ENCODE measurements around the gene STX16.

Gene STX16

GRCh38 chr20:58712151-58712791, 61.2 kb downstream of the STX16 start:
- peak in 1 of 2 donors; percentile 7 for DNase-seq (ENCODE audit: low spot score in 2 of 2)
- H3K9me3 Mint-ChIP-seq = no peaks in the 10 kb centered on the region
- H3K4me3 Mint-ChIP-seq = no peak overlapping the region
- no peak for ATAC-seq (ENCODE audit: low read depth)
- H3K36me3 Mint-ChIP-seq = no peaks in the 10 kb centered on the region
- peaks cover 3% of the 10 kb centered on the region for H3K4me1 Mint-ChIP-seq
- H3K27me3 Mint-ChIP-seq = no peaks in the 10 kb centered on the region
- H3K27ac Mint-ChIP-seq = no peak overlapping the region

GRCh38 chr20:58712806-58713731, 62.0 kb downstream of the STX16 start:
- Mint-ChIP-seq H3K4me1 (peaks cover 4% of the 10 kb centered on the region), H3K36me3 (no peaks in the 10 kb centered on the region), H3K27ac (no peak overlapping the region), H3K4me3 (no peak overlapping the region), H3K9me3 (no peaks in the 10 kb centered on the region), H3K27me3 (no peaks in the 10 kb centered on the region)
- DNase-seq (ENCODE audit: low spot score in 2 of 2) (peak in 1 of 2 donors; percentile 6), ATAC-seq (ENCODE audit: low read depth) (no peak)

GRCh38 chr20:58713801-58714339, 62.8 kb downstream of the STX16 start:
- Mint-ChIP-seq H3K27ac (no peak overlapping the region), H3K4me1 (peaks cover 4% of the 10 kb centered on the region), H3K36me3 (no peaks in the 10 kb centered on the region), H3K4me3 (no peak overlapping the region), H3K9me3 (no peaks in the 10 kb centered on the region), H3K27me3 (no peaks in the 10 kb centered on the region)
- ATAC-seq (ENCODE audit: low read depth) = no peak
- DNase-seq (ENCODE audit: low spot score in 2 of 2) = peak in 1 of 2 donors; percentile 8

- Mint-ChIP-seq H3K27ac (no peak overlapping the region), H3K9me3 (no peaks in the 10 kb centered on the region), H3K4me3 (no peak overlapping the region), H3K36me3 (no peaks in the 10 kb centered on the region), H3K27me3 (no peaks in the 10 kb centered on the region), H3K4me1 (peaks cover 4% of the 10 kb centered on the region)
- ATAC-seq (ENCODE audit: low read depth) (no peak), DNase-seq (ENCODE audit: low spot score in 2 of 2) (peak in 1 of 2 donors; percentile 3)
Observed at GRCh38 chr20:58714340-58714922, 63.3 kb downstream of the STX16 start.

GRCh38 chr20:58714923-58715351, 63.9 kb downstream of the STX16 start:
- H3K4me3 Mint-ChIP-seq = no peak overlapping the region
- DNase-seq (ENCODE audit: low spot score in 2 of 2) = peak in 1 of 2 donors; percentile 4
- H3K9me3 Mint-ChIP-seq = no peaks in the 10 kb centered on the region
- H3K27ac Mint-ChIP-seq = no peak overlapping the region
- peaks cover 4% of the 10 kb centered on the region for H3K4me1 Mint-ChIP-seq
- ATAC-seq (ENCODE audit: low read depth) = no peak
- H3K36me3 Mint-ChIP-seq = no peaks in the 10 kb centered on the region
- H3K27me3 Mint-ChIP-seq = no peaks in the 10 kb centered on the region

- Mint-ChIP-seq H3K27me3 (no peaks in the 10 kb centered on the region), H3K27ac (no peak overlapping the region), H3K4me3 (no peak overlapping the region), H3K9me3 (no peaks in the 10 kb centered on the region), H3K4me1 (peaks cover 4% of the 10 kb centered on the region), H3K36me3 (no peaks in the 10 kb centered on the region)
- ATAC-seq (ENCODE audit: low read depth) (no peak), DNase-seq (ENCODE audit: low spot score in 2 of 2) (no peak)
Observed at GRCh38 chr20:58715391-58715800, 64.3 kb downstream of the STX16 start.

GRCh38 chr20:58715801-58716475, 64.9 kb downstream of the STX16 start:
- no peak overlapping the region for H3K4me3 Mint-ChIP-seq
- peaks cover 4% of the 10 kb centered on the region for H3K4me1 Mint-ChIP-seq
- ATAC-seq (ENCODE audit: low read depth) = no peak

DNA sequence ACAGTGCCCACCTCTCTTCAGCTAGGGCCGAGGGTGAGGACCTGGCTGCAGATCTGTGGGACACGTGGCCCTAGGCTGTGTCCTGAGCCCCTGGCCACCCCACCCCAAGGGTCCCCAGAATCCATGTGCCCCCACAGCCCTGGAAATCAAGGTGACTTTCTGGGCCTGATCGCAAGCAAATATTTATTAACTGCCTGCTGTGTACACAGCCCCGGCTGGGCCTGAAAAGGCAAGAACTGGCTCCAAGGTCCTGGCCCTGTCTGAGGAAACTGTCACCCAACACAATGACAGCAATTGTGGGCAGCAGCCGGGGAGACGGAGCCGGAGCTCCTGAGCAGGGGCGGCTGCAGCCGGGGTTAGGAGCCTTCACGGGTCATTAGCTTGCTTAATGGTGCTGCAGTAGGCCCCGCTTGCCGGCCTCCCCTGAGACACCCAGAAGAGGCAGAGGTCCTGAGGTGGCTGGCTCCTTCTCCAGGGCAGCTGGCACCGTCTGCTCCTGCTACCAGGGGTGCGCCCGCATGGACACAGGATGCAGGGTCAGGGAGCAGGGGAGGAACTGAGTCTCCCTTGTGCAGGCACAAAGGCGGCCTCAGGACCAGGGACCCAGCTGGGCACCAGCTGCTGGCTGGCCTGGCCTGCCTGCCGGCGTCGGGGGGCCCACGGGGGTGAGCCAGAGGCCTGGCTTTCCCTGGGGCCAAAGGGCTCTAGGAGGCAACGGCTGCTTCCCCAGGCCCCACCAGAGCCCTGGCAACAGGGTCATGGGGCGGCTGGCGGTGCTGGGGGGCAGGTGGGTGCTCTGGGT, 65.6 kb downstream of the STX16 start:
- peaks cover 6% of the 10 kb centered on the region for H3K27me3 Mint-ChIP-seq
- no peak overlapping the region for H3K4me3 Mint-ChIP-seq
- peak in 1 of 2 donors; percentile 8 for DNase-seq (ENCODE audit: low spot score in 2 of 2)
- peaks cover 4% of the 10 kb centered on the region for H3K4me1 Mint-ChIP-seq
- H3K36me3 Mint-ChIP-seq = no peaks in the 10 kb centered on the region
- ATAC-seq (ENCODE audit: low read depth) = no peak
- no peaks in the 10 kb centered on the region for H3K9me3 Mint-ChIP-seq
- H3K27ac Mint-ChIP-seq = no peak overlapping the region

More at GRCh38 chr20:58715801-58716475, 64.9 kb downstream of the STX16 start:
- Mint-ChIP-seq H3K27me3 (peaks cover under 1% of the 10 kb centered on the region), H3K27ac (no peak overlapping the region), H3K9me3 (no peaks in the 10 kb centered on the region), H3K36me3 (no peaks in the 10 kb centered on the region)
- peak in 1 of 2 donors; percentile 8 for DNase-seq (ENCODE audit: low spot score in 2 of 2)

- peaks cover 3% of the 10 kb centered on the region for H3K4me1 Mint-ChIP-seq
- no peak overlapping the region for H3K27ac Mint-ChIP-seq
- peaks cover 12% of the 10 kb centered on the region for H3K27me3 Mint-ChIP-seq
- no peak for ATAC-seq (ENCODE audit: low read depth)
- peaks cover under 1% of the 10 kb centered on the region for H3K36me3 Mint-ChIP-seq
- no peaks in the 10 kb centered on the region for H3K9me3 Mint-ChIP-seq
- H3K4me3 Mint-ChIP-seq = no peak overlapping the region
- peak in 1 of 2 donors; percentile 6 for DNase-seq (ENCODE audit: low spot score in 2 of 2)
Observed at GRCh38 chr20:58717278-58718091, 66.4 kb downstream of the STX16 start.

- peak in 1 of 2 donors; percentile 2 for DNase-seq (ENCODE audit: low spot score in 2 of 2)
- Mint-ChIP-seq H3K27me3 (peaks cover 17% of the 10 kb centered on the region), H3K4me3 (no peak overlapping the region), H3K9me3 (no peaks in the 10 kb centered on the region), H3K36me3 (peaks cover 1% of the 10 kb centered on the region), H3K27ac (no peak overlapping the region), H3K4me1 (peaks cover 3% of the 10 kb centered on the region)
- no peak for ATAC-seq (ENCODE audit: low read depth)
Observed at GRCh38 chr20:58718121-58718563, 67.1 kb downstream of the STX16 start.

DNA sequence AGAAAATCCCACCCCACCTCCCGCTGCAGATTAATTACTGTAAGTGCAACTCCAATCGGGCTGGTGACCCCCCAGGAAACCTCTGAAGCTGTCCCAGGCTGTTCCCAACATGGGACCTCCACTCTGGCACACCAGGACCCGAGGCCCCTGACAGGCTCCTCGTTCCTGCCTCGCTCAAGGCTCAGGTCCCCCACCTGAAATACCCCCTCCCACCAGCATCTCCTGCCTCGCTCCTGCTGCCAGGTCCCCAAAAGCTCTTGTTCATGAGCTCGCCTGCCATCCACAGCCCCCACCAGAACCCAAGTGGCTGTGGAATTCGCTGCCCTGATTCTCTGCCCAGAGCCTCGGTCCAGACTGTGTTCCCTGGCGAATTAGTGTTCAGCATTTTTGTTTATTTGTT, 67.6 kb downstream of the STX16 start:
- DNase-seq (ENCODE audit: low spot score in 2 of 2) (no peak), ATAC-seq (ENCODE audit: low read depth) (no peak)
- Mint-ChIP-seq H3K27ac (no peak overlapping the region), H3K4me3 (no peak overlapping the region), H3K9me3 (no peaks in the 10 kb centered on the region), H3K36me3 (peaks cover 1% of the 10 kb centered on the region), H3K27me3 (peaks cover 22% of the 10 kb centered on the region), H3K4me1 (peaks cover 3% of the 10 kb centered on the region)

DNA sequence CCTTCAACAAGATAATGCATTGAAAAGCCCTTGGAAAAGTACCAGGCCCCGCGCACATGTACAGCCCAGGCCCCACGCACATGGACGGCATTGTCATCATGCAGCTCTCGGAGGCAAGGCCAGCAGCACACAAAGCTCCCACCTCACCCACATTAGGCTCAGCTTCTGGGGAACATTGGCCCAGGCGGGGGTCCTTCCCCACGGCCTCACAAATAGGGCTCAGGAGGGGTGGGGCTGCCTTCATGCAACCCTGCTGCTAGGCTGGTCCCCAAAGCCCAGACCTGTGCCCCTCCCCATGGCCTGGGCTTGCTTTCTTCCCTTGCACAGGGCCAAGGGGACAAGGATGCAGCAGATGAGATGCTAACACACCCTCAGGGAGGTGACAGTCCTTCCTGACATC, 68.2 kb downstream of the STX16 start:
- H3K27me3 Mint-ChIP-seq = peaks cover 22% of the 10 kb centered on the region
- no peak for DNase-seq (ENCODE audit: low spot score in 2 of 2)
- peaks cover 1% of the 10 kb centered on the region for H3K36me3 Mint-ChIP-seq
- H3K4me3 Mint-ChIP-seq = no peak overlapping the region
- peaks cover 3% of the 10 kb centered on the region for H3K4me1 Mint-ChIP-seq
- no peaks in the 10 kb centered on the region for H3K9me3 Mint-ChIP-seq
- no peak overlapping the region for H3K27ac Mint-ChIP-seq
- no peak for ATAC-seq (ENCODE audit: low read depth)
